ENCODE data around the gene SLC3A2. TPM values are rescaled to one million over a fixed set of nuclear protein-coding genes. Genes with fewer than 3 reads are reported as not detected.
A peak's percentile ranks its signal among the peaks of the same experiment; 100 is the strongest.

SLC3A2 gene
- total and polyA plus RNA-seq, 4 experiments from 2014 or later = 157 to 226 (median 210) TPM

GRCh38 chr11:62896049-62896448, 15.4 kb downstream of the SLC3A2 start:
- Histone ChIP-seq H3K9me3 (ENCODE audit: control insufficient read depth in 1 of 2, low read length in 2 of 2) (no peaks in the 10 kb centered on the region), H3K4me3 (ENCODE audit: low read length in 2 of 2) (no peak overlapping the region), H3K27ac (ENCODE audit: low read depth, low read length) (no peak overlapping the region), H3K4me1 (ENCODE audit: insufficient read depth, low read length) (no peaks in the 10 kb centered on the region), H3K27me3 (ENCODE audit: insufficient read depth, low read length) (no peaks in the 10 kb centered on the region), H3K36me3 (ENCODE audit: insufficient read depth, low read length) (no peaks in the 10 kb centered on the region)
- Mint-ChIP-seq H3K9me3 (peaks cover 0 to 2% (median 0%) of the 10 kb centered on the region in 8 donors), H3K4me3 (no peak overlapping the region), H3K27ac (no peak overlapping the region), H3K36me3 (peaks cover 0 to 3% of the 10 kb centered on the region in 2 donors), H3K4me1 (peaks cover 0 to 5% (median 3%) of the 10 kb centered on the region in 4 donors), H3K27me3 (peaks cover 8 to 9% of the 10 kb centered on the region in 2 donors)
- ChIA-PET CTCF (ENCODE audit: partially characterized antibody) (interaction anchor here (1.5 to 2.1 kb wide), 3 partner anchors 9 to 128 kb away, joined by 4 to 15 read pairs (median 8); no protein-coding TSS in a partner anchor), POLR2A (ENCODE audit: partially characterized antibody) (no interaction called here)
- intact Hi-C loops (cut with micrococcal nuclease) = no loop called here
- DNase-seq = no peak

GRCh38 chr11:62897311-62897710, 16.6 kb downstream of the SLC3A2 start:
- Histone ChIP-seq H3K4me1 (ENCODE audit: insufficient read depth, low read length) (no peaks in the 10 kb centered on the region), H3K36me3 (ENCODE audit: insufficient read depth, low read length) (no peaks in the 10 kb centered on the region), H3K27me3 (ENCODE audit: insufficient read depth, low read length) (no peaks in the 10 kb centered on the region), H3K27ac (ENCODE audit: low read depth, low read length) (no peak overlapping the region), H3K4me3 (ENCODE audit: low read length in 2 of 2) (no peak overlapping the region), H3K9me3 (ENCODE audit: control insufficient read depth in 1 of 2, low read length in 2 of 2) (no peaks in the 10 kb centered on the region)
- Mint-ChIP-seq H3K27me3 (peaks cover 8 to 13% of the 10 kb centered on the region in 2 donors), H3K4me1 (peaks cover 0 to 4% (median 1%) of the 10 kb centered on the region in 4 donors), H3K4me3 (no peak overlapping the region), H3K27ac (peak overlapping the region in 1 of 7 donors; percentile 57), H3K9me3 (peaks cover 0 to 2% (median 0%) of the 10 kb centered on the region in 8 donors), H3K36me3 (no peaks in the 10 kb centered on the region)
- ChIA-PET CTCF (ENCODE audit: partially characterized antibody) (interaction anchor here (1.5 to 1.8 kb wide), 2 partner anchors 9 to 127 kb away, joined by 4 to 8 read pairs; no protein-coding TSS in a partner anchor), POLR2A (ENCODE audit: partially characterized antibody) (no interaction called here)
- no peak for DNase-seq
- intact Hi-C loops (cut with micrococcal nuclease) = no loop called here

- Mint-ChIP-seq H3K36me3 (no peaks in the 10 kb centered on the region), H3K27ac (no peak overlapping the region), H3K27me3 (peaks cover 8 to 13% of the 10 kb centered on the region in 2 donors), H3K4me1 (peaks cover 0 to 4% (median 1%) of the 10 kb centered on the region in 4 donors), H3K4me3 (no peak overlapping the region), H3K9me3 (no peaks in the 10 kb centered on the region)
- H3K27ac ChIP-seq (ENCODE audit: low read depth, low read length) = no peak overlapping the region
- no peak overlapping the region for H3K4me3 ChIP-seq (ENCODE audit: low read length in 2 of 2)
- no peaks in the 10 kb centered on the region for H3K36me3 ChIP-seq (ENCODE audit: insufficient read depth, low read length)
- POLR2A ChIA-PET (ENCODE audit: partially characterized antibody) = no interaction called here
- no peaks in the 10 kb centered on the region for H3K27me3 ChIP-seq (ENCODE audit: insufficient read depth, low read length)
- no peaks in the 10 kb centered on the region for H3K4me1 ChIP-seq (ENCODE audit: insufficient read depth, low read length)
- CTCF ChIA-PET (ENCODE audit: partially characterized antibody) = interaction anchor here (1.8 kb wide), 1 partner anchor 8 kb away, joined by 8 read pairs; no protein-coding TSS in a partner anchor
- H3K9me3 ChIP-seq (ENCODE audit: control insufficient read depth in 1 of 2, low read length in 2 of 2) = no peaks in the 10 kb centered on the region
- DNase-seq = no peak
- intact Hi-C loops (cut with micrococcal nuclease) = no loop called here
Measured at GRCh38 chr11:62898027-62898426, 17.3 kb downstream of the SLC3A2 start.

- H3K4me1 Mint-ChIP-seq = peaks cover 0 to 4% (median 2%) of the 10 kb centered on the region in 4 donors
- H3K36me3 Mint-ChIP-seq = no peaks in the 10 kb centered on the region
- Histone ChIP-seq H3K27ac (ENCODE audit: low read depth, low read length) (no peak overlapping the region), H3K4me3 (ENCODE audit: low read length in 2 of 2) (no peak overlapping the region), H3K36me3 (ENCODE audit: insufficient read depth, low read length) (no peaks in the 10 kb centered on the region), H3K9me3 (ENCODE audit: control insufficient read depth in 1 of 2, low read length in 2 of 2) (no peaks in the 10 kb centered on the region), H3K4me1 (ENCODE audit: insufficient read depth, low read length) (no peaks in the 10 kb centered on the region), H3K27me3 (ENCODE audit: insufficient read depth, low read length) (no peaks in the 10 kb centered on the region)
- no peak overlapping the region for H3K4me3 Mint-ChIP-seq
- peaks cover 11 to 18% of the 10 kb centered on the region in 2 donors for H3K27me3 Mint-ChIP-seq
- CTCF ChIA-PET (ENCODE audit: partially characterized antibody) = interaction anchor here (1.0 to 6.1 kb wide), 4 partner anchors 10 to 118 kb away, joined by 3 to 233 read pairs (median 4); partner anchors contain the start of gene SLC22A8
- no peak overlapping the region for H3K27ac Mint-ChIP-seq
- intact Hi-C loops (cut with micrococcal nuclease) = no loop called here
- no peak for DNase-seq
- POLR2A ChIA-PET (ENCODE audit: partially characterized antibody) = no interaction called here
- no peaks in the 10 kb centered on the region for H3K9me3 Mint-ChIP-seq
Measured at GRCh38 chr11:62902932-62903331, 22.2 kb downstream of the SLC3A2 start.

DNA sequence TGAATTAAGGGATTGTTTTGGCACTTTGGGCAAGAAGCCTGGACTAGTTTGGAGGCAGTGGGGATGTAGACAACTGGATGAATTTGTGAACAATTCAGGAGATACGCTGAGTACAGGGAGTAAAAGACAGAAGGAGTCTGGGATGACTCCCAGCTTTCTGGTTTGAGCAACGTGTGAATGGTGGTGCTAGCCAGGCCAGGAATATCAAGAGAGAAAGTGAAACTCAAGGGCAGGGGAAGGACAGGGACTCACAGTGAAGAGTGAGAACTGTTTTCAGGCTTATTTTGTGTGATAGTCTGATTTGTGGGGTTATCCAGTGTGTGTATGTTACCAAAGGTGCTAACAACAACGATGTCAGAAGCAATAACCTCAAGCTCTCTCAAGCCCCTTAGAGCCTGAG, 24.6 kb downstream of the SLC3A2 start:
- H3K27ac Mint-ChIP-seq = peak overlapping the region in 1 of 7 donors; percentile 37
- POLR2A ChIA-PET (ENCODE audit: partially characterized antibody) = interaction anchor here (1.5 kb wide), 1 partner anchor 23 kb away, joined by 6 read pairs; no protein-coding TSS in a partner anchor

GRCh38 chr11:62905927-62906531, 25.3 kb downstream of the SLC3A2 start:
- H3K27ac ChIP-seq (ENCODE audit: low read depth, low read length) = no peak overlapping the region
- Mint-ChIP-seq H3K27me3 (peaks cover 7 to 17% of the 10 kb centered on the region in 2 donors), H3K4me3 (no peak overlapping the region), H3K27ac (peak overlapping the region in 1 of 7 donors; percentile 53), H3K9me3 (no peaks in the 10 kb centered on the region), H3K4me1 (peaks cover 0 to 4% (median 2%) of the 10 kb centered on the region in 4 donors), H3K36me3 (no peaks in the 10 kb centered on the region)
- no peaks in the 10 kb centered on the region for H3K9me3 ChIP-seq (ENCODE audit: control insufficient read depth in 1 of 2, low read length in 2 of 2)
- H3K36me3 ChIP-seq (ENCODE audit: insufficient read depth, low read length) = no peaks in the 10 kb centered on the region
- no peak overlapping the region for H3K4me3 ChIP-seq (ENCODE audit: low read length in 2 of 2)
- POLR2A ChIA-PET (ENCODE audit: partially characterized antibody) = interaction anchor here (1.5 kb wide), 1 partner anchor 24 kb away, joined by 6 read pairs; no protein-coding TSS in a partner anchor
- intact Hi-C loops (cut with micrococcal nuclease) = loop anchor here (1.0 to 2.0 kb wide), 2 partner anchors 69 to 307 kb away; no protein-coding TSS in a partner anchor
- no peaks in the 10 kb centered on the region for H3K27me3 ChIP-seq (ENCODE audit: insufficient read depth, low read length)
- no peaks in the 10 kb centered on the region for H3K4me1 ChIP-seq (ENCODE audit: insufficient read depth, low read length)
- CTCF ChIA-PET (ENCODE audit: partially characterized antibody) = interaction anchor here (0.6 to 6.1 kb wide), 31 partner anchors 8 to 731 kb away, joined by 3 to 233 read pairs (median 6); partner anchors contain the start of genes CHRM1, SLC22A8, SLC3A2 and ZBTB3
- DNase-seq = peak; percentile 66 to 73 (median 71)

More for the DNA sequence above, 24.6 kb downstream of the SLC3A2 start:
- no peak overlapping the region for H3K4me3 ChIP-seq (ENCODE audit: low read length in 2 of 2)
- peaks cover 9 to 16% of the 10 kb centered on the region in 2 donors for H3K27me3 Mint-ChIP-seq
- DNase-seq = no peak
- H3K36me3 Mint-ChIP-seq = no peaks in the 10 kb centered on the region
- no peaks in the 10 kb centered on the region for H3K9me3 ChIP-seq (ENCODE audit: control insufficient read depth in 1 of 2, low read length in 2 of 2)
- intact Hi-C loops (cut with micrococcal nuclease) = no loop called here
- H3K27me3 ChIP-seq (ENCODE audit: insufficient read depth, low read length) = no peaks in the 10 kb centered on the region
- peak overlapping the region in 1 of 8 donors; percentile 7 for H3K4me3 Mint-ChIP-seq
- CTCF ChIA-PET (ENCODE audit: partially characterized antibody) = interaction anchor here (0.6 to 6.1 kb wide), 26 partner anchors 8 to 732 kb away, joined by 3 to 233 read pairs (median 6); partner anchors contain the start of genes CHRM1, SLC22A8, SLC3A2 and ZBTB3
- no peak overlapping the region for H3K27ac ChIP-seq (ENCODE audit: low read depth, low read length)
- peaks cover 0 to 4% (median 2%) of the 10 kb centered on the region in 4 donors for H3K4me1 Mint-ChIP-seq
- H3K4me1 ChIP-seq (ENCODE audit: insufficient read depth, low read length) = no peaks in the 10 kb centered on the region
- no peaks in the 10 kb centered on the region for H3K9me3 Mint-ChIP-seq
- H3K36me3 ChIP-seq (ENCODE audit: insufficient read depth, low read length) = no peaks in the 10 kb centered on the region

DNA sequence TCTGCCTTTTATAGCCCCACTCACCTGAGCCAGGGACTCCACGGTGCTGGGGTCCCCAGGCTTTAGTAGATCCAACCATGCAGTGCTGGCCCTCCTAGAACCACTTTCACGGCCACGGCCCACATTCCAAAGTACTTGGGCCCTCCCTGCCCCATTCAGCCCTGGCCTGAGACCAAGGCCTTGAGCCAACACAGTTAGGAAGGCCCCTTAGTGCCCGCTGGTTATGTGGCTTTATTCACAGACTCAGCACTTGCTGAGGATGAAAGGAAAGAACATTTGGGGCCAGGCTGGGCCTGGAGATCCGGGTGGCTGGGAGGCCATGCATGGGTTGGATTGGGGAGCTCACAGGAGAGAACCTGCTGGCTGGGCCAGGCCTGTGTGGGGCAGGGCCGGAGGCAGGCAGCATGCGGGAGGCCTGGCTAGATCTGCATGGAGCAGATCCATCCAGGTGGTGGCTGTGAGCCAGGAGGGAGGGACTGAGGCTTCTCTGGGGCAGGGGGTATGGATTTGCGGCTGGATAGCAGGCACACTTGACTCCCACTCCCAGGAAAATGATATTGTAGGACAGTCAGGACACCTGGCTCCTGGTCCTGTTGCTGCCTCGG, 27.9 kb downstream of the SLC3A2 start:
- ChIA-PET POLR2A (ENCODE audit: partially characterized antibody) (no interaction called here), CTCF (ENCODE audit: partially characterized antibody) (interaction anchor here (0.6 to 5.1 kb wide), 2 partner anchors 115 to 120 kb away, joined by 3 to 71 read pairs; no protein-coding TSS in a partner anchor)
- Histone ChIP-seq H3K36me3 (ENCODE audit: insufficient read depth, low read length) (no peaks in the 10 kb centered on the region), H3K27ac (ENCODE audit: low read depth, low read length) (no peak overlapping the region), H3K4me1 (ENCODE audit: insufficient read depth, low read length) (no peaks in the 10 kb centered on the region), H3K9me3 (ENCODE audit: control insufficient read depth in 1 of 2, low read length in 2 of 2) (no peaks in the 10 kb centered on the region), H3K27me3 (ENCODE audit: insufficient read depth, low read length) (no peaks in the 10 kb centered on the region), H3K4me3 (ENCODE audit: low read length in 2 of 2) (no peak overlapping the region)
- Mint-ChIP-seq H3K27me3 (peaks cover 7 to 21% of the 10 kb centered on the region in 2 donors), H3K27ac (no peak overlapping the region), H3K4me3 (no peak overlapping the region), H3K36me3 (no peaks in the 10 kb centered on the region), H3K4me1 (peaks cover 0 to 10% (median 3%) of the 10 kb centered on the region in 4 donors), H3K9me3 (no peaks in the 10 kb centered on the region)
- no peak for DNase-seq
- intact Hi-C loops (cut with micrococcal nuclease) = no loop called here

Measured in CD4-positive, alpha-beta memory T cell (primary cell).